Measurements from ENCODE around the gene ZNF358.

ZNF358 gene

DNA sequence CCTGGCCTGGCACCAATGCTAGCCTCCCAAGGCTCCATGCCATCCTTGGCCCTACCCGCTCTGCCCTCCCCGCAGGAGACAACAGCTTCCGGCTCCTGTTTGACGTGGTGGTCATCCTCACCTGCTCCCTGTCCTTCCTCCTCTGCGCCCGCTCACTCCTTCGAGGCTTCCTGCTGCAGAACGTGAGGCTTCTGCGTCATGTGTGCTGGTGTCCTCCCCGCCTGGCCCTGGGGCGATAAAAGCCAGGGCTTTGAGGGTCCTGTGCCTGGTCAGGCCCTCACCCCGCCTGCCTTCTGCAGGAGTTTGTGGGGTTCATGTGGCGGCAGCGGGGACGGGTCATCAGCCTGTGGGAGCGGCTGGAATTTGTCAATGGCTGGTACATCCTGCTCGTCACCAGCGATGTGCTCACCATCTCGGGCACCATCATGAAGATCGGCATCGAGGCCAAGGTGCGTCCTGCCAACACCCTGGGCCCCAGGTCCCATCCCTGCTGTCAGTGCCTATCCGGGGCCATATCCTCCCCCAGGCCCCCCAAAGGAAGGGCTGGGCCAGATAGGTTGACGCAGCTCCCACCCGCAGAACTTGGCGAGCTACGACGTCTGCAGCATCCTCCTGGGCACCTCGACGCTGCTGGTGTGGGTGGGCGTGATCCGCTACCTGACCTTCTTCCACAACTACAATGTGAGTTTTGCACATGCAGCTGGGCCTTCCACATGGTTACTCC lies 12.8 kb downstream of the ZNF358 start:
- no peak overlapping the region for H3K27ac ChIP-seq
- no peak for TF ChIP-seq ZFX (IDR thresholded peaks at IDR 0.05)
- TF ChIP-seq, protein P1, sequence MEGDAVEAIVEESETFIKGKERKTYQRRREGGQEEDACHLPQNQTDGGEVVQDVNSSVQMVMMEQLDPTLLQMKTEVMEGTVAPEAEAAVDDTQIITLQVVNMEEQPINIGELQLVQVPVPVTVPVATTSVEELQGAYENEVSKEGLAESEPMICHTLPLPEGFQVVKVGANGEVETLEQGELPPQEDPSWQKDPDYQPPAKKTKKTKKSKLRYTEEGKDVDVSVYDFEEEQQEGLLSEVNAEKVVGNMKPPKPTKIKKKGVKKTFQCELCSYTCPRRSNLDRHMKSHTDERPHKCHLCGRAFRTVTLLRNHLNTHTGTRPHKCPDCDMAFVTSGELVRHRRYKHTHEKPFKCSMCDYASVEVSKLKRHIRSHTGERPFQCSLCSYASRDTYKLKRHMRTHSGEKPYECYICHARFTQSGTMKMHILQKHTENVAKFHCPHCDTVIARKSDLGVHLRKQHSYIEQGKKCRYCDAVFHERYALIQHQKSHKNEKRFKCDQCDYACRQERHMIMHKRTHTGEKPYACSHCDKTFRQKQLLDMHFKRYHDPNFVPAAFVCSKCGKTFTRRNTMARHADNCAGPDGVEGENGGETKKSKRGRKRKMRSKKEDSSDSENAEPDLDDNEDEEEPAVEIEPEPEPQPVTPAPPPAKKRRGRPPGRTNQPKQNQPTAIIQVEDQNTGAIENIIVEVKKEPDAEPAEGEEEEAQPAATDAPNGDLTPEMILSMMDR (conservative IDR thresholded peaks at IDR 0.05) = no peak

DNA sequence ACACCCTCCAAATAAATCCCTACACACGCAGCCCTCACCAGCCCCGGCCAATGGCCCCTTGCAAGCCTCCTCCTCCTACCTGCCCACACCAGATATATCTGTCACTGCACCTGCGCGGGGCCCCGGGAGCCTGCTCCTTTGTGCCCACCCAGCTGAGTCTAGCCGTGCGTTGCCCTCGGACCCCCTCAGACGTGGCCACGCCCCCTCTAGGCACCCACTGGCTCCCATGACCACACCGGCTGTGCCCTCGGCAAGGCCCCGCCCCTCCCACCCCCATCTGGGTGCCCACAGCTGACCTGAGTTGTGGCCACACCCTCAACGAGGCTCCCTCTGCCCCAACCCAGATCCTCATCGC lies 13.3 kb downstream of the ZNF358 start:
- TF ChIP-seq ZFX (IDR thresholded peaks at IDR 0.05) = no peak
- TF ChIP-seq, protein P1 (conservative IDR thresholded peaks at IDR 0.05) = no peak
- no peak overlapping the region for H3K27ac ChIP-seq

DNA sequence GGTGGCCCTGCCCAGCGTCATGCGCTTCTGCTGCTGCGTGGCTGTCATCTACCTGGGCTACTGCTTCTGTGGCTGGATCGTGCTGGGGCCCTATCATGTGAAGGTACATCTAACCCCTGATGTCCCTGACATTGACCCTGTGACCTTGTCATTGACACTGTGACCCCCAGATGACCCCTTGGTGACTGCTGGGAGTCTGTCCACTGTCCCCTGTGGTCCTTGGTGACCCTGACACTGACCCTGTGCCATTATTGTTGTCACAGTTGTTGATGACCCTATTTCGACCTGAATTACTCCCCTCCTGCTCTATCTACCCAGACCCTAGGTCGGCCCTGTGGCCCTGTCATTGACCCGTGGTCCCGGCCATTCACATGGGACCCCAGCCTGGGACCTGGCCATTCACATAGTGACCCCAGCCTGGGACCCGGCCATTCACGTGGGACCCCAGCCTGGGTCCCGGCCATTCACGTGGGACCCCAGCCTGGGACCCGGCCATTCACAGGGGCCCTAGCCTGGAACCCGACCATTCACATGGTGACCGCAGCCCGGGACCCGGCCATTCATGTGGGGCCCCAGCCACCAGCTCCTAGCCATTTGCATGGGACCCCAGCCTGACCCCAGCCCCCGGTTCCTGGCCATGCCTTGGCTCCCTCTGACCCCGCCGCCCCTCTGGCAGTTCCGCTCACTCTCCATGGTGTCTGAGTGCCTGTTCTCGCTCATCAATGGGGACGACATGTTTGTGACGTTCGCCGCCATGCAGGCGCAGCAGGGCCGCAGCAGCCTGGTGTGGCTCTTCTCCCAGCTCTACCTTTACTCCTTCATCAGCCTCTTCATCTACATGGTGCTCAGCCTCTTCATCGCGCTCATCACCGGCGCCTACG lies 13.9 kb downstream of the ZNF358 start:
- H3K27ac ChIP-seq = no peak overlapping the region
- TF ChIP-seq, protein P1 (conservative IDR thresholded peaks at IDR 0.05) = no peak
- no peak for TF ChIP-seq ZFX (IDR thresholded peaks at IDR 0.05)

DNA sequence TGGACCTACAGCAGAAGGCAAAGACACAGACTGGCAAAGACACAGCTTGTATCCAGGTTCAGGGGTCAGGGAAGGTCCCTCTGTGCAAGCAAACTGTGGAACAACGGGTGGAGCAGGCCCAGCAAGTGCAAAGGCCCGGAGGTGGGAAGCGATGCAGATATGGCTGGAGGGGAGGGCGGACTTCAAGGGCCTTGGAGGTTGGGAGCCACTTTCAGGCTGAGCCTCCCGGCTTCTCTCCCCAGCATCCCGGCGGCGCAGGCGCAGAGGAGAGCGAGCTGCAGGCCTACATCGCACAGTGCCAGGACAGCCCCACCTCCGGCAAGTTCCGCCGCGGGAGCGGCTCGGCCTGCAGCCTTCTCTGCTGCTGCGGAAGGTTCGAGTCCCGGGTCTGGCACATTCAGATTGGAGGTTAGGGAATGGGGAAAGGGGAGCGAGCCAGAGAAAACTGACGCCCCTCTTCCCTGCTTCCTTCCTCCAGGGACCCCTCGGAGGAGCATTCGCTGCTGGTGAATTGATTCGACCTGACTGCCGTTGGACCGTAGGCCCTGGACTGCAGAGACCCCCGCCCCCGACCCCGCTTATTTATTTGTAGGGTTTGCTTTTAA lies 17.5 kb downstream of the ZNF358 start:
- peak overlapping the region; percentile 70 for H3K27ac ChIP-seq
- TF ChIP-seq, protein P1 (conservative IDR thresholded peaks at IDR 0.05) = no peak
- no peak for TF ChIP-seq ZFX (IDR thresholded peaks at IDR 0.05)

DNA sequence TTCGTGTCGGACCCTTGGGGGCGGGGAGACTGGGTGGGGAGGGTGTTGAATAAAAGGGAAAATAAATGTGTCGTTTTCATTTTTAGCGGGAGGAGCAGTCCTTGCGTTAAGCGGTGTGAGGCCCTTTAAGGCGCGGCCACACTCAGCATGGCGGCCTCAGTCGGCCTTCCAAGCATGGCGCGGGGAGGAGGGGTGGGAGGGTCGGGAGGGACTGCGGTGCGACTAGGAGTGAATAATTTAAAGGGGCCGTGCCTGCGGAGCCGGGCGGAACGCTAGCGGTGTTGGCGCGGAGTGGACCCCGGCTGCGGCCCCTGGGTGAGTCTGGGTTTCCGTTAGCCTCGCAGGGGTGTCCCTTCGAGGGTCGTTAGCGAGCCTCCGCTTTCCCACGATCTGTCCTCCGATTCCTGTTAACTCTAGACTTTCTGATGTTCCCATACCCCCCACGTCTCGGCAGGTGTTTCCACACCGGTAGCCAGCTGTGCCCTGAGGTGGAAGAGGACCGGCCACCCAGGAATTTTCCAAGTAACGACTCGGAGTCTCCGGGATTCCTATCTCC lies 18.1 kb downstream of the ZNF358 start:
- peak overlapping the region; percentile 70 for H3K27ac ChIP-seq
- TF ChIP-seq ZFX (IDR thresholded peaks at IDR 0.05) = no peak
- TF ChIP-seq, protein P1 (conservative IDR thresholded peaks at IDR 0.05) = no peak

DNA sequence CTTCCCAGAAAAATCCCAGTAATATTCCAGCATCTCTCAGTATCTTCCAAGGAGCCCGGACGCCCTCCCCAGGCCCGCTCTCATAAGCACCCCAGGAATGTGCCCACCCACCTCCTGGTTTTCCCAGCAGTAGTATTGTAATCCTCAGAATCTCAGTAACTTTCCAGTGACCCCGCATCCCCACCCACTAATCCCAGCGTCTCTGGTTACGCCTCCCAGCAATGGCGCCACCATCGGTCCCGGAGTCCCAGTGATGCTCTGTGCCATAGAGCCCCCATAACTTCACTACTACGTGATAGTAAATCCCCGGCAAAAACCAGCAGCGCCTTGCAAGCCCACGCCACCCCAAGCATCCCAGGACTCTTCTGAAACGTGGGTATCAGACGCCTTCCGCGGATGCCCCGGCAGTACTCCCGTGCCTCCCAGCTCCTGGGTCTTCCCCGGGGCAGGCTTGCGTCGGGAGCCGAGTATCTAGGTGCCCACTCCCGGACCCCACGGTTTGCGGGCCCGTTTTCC lies 18.7 kb downstream of the ZNF358 start:
- H3K27ac ChIP-seq = peak overlapping the region; percentile 70
- TF ChIP-seq, protein P1 (conservative IDR thresholded peaks at IDR 0.05) = no peak
- no peak for TF ChIP-seq ZFX (IDR thresholded peaks at IDR 0.05)
